Nephron progenitor cell (in vitro differentiated cells): ENCODE data around the gene OR9K2.
"Not testable (repeated sequence)": the region's sequence is repeated elsewhere in the genome, so short reads cannot be mapped to it uniquely, and the experiment has no call there.

Experiments
- DNase-seq: peaks from one replicate; pipeline ENCODE4 v3.0.0; 2021
- H3K27ac Mint-ChIP-seq: 2 replicates; pipeline ENCODE4 v1.8.0; 2021; ENCODE audit warnings: mild to moderate bottlenecking, moderate library complexity, mixed read lengths
- H3K27me3 Mint-ChIP-seq: 2 replicates; pipeline ENCODE4 v1.8.0; 2021; ENCODE audit warnings: mild to moderate bottlenecking, low read depth, mixed read lengths; ENCODE audit not compliant: poor library complexity
- H3K36me3 Mint-ChIP-seq: 2 replicates; pipeline ENCODE4 v1.8.0; 2021; ENCODE audit warnings: low read depth, mixed read lengths
- H3K4me1 Mint-ChIP-seq: 2 replicates; pipeline ENCODE4 v1.8.0; 2021; ENCODE audit warnings: mixed read lengths
- H3K4me3 Mint-ChIP-seq: 2 replicates; pipeline ENCODE4 v1.8.0; 2021; ENCODE audit warnings: mild to moderate bottlenecking, moderate library complexity, mixed read lengths
- H3K9me3 Mint-ChIP-seq: 2 replicates; pipeline ENCODE4 v1.8.0; 2021; ENCODE audit warnings: mild to moderate bottlenecking, moderate library complexity, mixed read lengths
- TF ChIP-seq, protein P1 (sequence below): fragments of 200-600 bp; sonication (generic); IDR thresholded peaks from 2 replicates; pipeline ENCODE4 v1.5.0; 2021; ENCODE audit warnings: antibody characterized with exemption

Gene OR9K2

DNA sequence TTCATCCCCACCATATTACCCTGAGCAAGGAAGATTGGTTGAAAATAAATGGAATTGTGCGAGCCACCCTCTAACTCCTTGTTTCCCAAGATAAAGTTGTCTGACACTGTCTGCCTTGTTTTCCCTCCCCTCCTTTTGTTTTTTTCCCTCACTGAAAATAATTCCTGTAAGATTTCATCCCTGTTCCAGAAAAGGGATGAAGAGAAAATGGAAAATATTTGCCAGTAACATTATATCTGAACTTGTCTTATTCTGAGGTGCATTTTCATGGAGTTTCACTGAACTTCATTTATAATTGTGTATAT is 17.3 kb downstream of the OR9K2 start:
- no peak for DNase-seq
- TF ChIP-seq, protein P1, sequence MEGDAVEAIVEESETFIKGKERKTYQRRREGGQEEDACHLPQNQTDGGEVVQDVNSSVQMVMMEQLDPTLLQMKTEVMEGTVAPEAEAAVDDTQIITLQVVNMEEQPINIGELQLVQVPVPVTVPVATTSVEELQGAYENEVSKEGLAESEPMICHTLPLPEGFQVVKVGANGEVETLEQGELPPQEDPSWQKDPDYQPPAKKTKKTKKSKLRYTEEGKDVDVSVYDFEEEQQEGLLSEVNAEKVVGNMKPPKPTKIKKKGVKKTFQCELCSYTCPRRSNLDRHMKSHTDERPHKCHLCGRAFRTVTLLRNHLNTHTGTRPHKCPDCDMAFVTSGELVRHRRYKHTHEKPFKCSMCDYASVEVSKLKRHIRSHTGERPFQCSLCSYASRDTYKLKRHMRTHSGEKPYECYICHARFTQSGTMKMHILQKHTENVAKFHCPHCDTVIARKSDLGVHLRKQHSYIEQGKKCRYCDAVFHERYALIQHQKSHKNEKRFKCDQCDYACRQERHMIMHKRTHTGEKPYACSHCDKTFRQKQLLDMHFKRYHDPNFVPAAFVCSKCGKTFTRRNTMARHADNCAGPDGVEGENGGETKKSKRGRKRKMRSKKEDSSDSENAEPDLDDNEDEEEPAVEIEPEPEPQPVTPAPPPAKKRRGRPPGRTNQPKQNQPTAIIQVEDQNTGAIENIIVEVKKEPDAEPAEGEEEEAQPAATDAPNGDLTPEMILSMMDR, result no peak
- Mint-ChIP-seq H3K4me3 (no peak overlapping the region), H3K36me3 (no peaks in the 10 kb centered on the region), H3K27me3 (peaks cover 4% of the 10 kb centered on the region), H3K27ac (no peak overlapping the region), H3K4me1 (no peaks in the 10 kb centered on the region), H3K9me3 (peaks cover 10% of the 10 kb centered on the region)

GRCh38 chr12:55167010-55167640 is 40.9 kb downstream of the OR9K2 start:
- not testable (repeated sequence) for H3K4me3 Mint-ChIP-seq, H3K27me3 Mint-ChIP-seq, H3K36me3 Mint-ChIP-seq
- Mint-ChIP-seq H3K27ac (peak overlapping the region; percentile 74), H3K4me1 (peaks cover 12% of the 10 kb centered on the region), H3K9me3 (peaks cover 11% of the 10 kb centered on the region)
- DNase-seq, result peak; percentile 4

DNA sequence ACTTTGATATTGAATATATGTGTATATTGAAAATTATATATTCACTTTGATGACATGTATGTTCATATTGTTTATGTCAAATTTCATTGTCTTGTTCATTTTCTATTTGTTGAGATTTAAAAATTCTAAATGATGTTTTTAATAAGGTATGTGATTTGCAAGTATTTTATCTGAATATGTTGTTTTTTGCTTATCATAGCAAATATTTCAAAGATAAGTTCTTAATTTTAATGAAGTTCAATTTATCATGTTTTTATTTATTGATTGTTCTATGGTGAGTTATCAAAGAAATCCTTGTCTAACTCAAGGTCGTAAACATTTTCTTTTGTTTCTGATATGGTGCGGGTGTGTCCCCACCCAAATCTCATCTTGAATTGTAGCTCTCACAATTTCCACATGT is 45.2 kb downstream of the OR9K2 start:
- peaks cover 12% of the 10 kb centered on the region for H3K4me1 Mint-ChIP-seq
- H3K27ac Mint-ChIP-seq, result no peak overlapping the region
- H3K9me3 Mint-ChIP-seq, result peaks cover 18% of the 10 kb centered on the region
- H3K4me3 Mint-ChIP-seq, result no peak overlapping the region
- TF ChIP-seq, protein P1, result no peak
- H3K27me3 Mint-ChIP-seq, result peaks cover 2% of the 10 kb centered on the region
- H3K36me3 Mint-ChIP-seq, result peaks cover 9% of the 10 kb centered on the region
- no peak for DNase-seq

- not testable (repeated sequence) for H3K36me3 Mint-ChIP-seq, DNase-seq, H3K4me3 Mint-ChIP-seq, H3K27ac Mint-ChIP-seq, H3K27me3 Mint-ChIP-seq
- Mint-ChIP-seq H3K4me1 (peaks cover 12% of the 10 kb centered on the region), H3K9me3 (peaks cover 22% of the 10 kb centered on the region)
Measured at GRCh38 chr12:55171846-55172245, 45.6 kb downstream of the OR9K2 start.

GRCh38 chr12:55172686-55173085 is 46.5 kb downstream of the OR9K2 start:
- TF ChIP-seq, protein P1, result no peak
- peaks cover 4% of the 10 kb centered on the region for H3K27me3 Mint-ChIP-seq
- H3K4me1 Mint-ChIP-seq, result peaks cover 7% of the 10 kb centered on the region
- no peak overlapping the region for H3K27ac Mint-ChIP-seq
- H3K36me3 Mint-ChIP-seq, result peaks cover 9% of the 10 kb centered on the region
- DNase-seq, result no peak
- H3K4me3 Mint-ChIP-seq, result no peak overlapping the region
- H3K9me3 Mint-ChIP-seq, result peaks cover 17% of the 10 kb centered on the region

GRCh38 chr12:55173456-55173855 is 47.2 kb downstream of the OR9K2 start:
- no peak for DNase-seq
- Mint-ChIP-seq H3K27me3 (peaks cover 4% of the 10 kb centered on the region), H3K27ac (no peak overlapping the region), H3K36me3 (peaks cover 9% of the 10 kb centered on the region), H3K4me3 (no peak overlapping the region), H3K9me3 (peaks cover 22% of the 10 kb centered on the region), H3K4me1 (peaks cover 7% of the 10 kb centered on the region)
- TF ChIP-seq, protein P1, result no peak
